HG02870 (cell line): ENCODE data around the gene CFAP107.
"Not testable (repeated sequence)": the region's sequence is repeated elsewhere in the genome, so short reads cannot be mapped to it uniquely, and the experiment has no call there.

Experiments
- ATAC-seq: cut with Tn5 transposase; IDR thresholded peaks from one replicate; pipeline ENCODE4 v1.9.1; 2021; ENCODE audit warnings: mild to moderate bottlenecking, moderate library complexity; ENCODE audit not compliant: unreplicated experiment

Gene CFAP107, protein sequence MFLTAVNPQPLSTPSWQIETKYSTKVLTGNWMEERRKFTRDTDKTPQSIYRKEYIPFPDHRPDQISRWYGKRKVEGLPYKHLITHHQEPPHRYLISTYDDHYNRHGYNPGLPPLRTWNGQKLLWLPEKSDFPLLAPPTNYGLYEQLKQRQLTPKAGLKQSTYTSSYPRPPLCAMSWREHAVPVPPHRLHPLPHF

DNA sequence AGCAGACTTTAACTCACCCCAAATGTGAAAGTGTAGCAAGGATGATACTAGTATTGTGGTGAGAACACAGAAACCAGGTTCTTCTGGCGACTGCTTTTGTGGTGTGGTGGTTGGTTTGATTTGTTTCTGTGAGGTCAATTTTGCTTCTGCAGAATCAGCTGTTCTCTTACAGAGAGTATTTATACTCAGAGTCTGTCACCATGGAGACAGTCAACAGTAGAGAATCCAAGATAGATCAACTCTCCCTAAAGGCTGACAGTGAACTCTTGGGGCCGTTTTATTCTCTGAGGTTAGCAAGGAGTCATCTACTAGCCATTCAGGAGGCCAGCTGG lies at the start of gene CFAP107:
Gene CFAP107 (plus strand): TSS at position 209 of the 332 bp plus-strand sequence. CDS start 231 bp downstream, outside the sequence.
- ATAC-seq, result no peak

DNA sequence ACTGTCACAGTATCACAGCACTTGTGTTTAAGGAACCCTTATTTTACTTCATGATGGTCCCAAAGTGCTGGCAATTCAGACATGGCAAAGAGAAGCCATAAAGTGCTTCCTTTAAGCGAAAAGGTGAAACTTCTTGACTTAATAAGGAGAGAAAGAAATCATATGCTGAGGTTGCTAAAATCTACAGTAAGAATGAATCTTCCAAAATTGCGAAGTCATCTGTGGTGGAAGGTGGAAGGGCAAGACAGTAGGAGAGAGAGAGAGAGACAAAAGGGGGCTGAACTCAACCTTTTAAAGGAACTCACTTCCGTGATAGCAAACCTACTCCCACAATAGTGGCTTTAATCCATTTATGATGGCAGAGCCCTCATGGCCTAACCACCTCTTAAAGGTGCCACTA lies 49.3 kb upstream of the CFAP107 start:
- ATAC-seq, result no peak

DNA sequence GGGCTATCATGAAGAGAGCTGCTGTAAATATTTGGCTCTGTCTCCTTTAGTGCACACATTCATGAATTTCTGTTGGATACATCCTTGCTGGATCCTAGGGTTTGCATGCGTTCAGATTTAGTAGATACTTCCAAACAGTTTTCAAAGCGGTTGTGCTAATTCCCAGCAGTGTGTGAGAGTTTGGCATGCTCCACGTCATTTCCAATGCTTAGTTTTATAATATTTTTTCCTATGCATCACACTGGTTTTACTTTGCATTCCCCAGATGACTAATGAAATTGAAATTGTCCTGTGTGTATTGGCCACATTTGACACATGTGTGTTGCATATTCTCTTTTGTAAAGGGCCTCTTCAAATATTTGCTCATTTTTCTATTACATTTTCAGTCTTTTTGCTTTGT lies 48.6 kb upstream of the CFAP107 start:
- ATAC-seq, result no peak

DNA sequence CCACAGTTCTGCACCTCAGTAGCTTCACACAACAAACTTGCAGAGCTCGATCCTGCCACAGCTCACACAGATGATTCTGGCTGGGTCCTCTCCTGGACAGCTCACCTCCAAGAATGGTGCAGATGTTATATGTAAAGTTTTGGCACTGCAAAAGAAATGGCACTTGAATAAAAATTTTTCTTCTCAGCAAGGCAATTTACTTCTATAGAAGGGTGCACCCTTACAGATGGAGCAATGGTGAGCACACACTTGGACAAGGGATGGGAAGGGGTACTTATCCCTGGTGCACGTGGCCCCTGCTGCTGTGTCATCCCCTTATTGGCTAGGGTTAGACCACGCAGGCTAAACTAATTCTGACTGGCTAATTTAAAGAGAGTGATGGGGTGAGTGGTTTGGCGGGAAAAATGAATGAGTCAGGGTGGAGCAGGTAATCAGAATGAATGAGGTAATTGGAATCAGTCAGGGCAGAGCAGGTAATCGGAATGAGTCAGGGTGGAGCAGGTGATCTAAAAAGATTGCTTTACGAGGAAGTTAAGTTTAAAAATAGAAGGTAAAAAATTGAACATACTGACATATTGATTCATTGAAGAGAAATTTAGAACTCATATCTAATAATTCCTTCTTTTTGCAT lies 42.1 kb upstream of the CFAP107 start:
- no peak for ATAC-seq

DNA sequence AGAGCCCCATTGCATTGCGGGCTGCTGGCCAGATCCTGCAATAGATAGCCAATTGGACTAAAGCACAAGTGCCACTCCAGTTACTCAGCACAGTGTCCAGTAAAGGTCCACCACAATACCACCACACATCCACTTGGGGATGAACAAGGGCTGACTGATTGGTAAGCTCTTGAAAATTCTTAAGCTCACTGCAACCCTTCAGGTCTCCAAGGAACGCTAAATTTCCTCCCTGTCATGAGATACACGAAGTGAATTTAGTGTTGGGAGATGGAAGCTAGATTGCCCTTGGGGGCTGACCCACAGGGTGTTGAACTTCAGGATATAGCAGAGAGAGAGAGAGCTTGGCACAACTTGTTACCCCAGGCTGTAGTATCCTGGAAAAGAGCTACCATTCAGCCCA lies 39.9 kb upstream of the CFAP107 start:
- no peak for ATAC-seq

DNA sequence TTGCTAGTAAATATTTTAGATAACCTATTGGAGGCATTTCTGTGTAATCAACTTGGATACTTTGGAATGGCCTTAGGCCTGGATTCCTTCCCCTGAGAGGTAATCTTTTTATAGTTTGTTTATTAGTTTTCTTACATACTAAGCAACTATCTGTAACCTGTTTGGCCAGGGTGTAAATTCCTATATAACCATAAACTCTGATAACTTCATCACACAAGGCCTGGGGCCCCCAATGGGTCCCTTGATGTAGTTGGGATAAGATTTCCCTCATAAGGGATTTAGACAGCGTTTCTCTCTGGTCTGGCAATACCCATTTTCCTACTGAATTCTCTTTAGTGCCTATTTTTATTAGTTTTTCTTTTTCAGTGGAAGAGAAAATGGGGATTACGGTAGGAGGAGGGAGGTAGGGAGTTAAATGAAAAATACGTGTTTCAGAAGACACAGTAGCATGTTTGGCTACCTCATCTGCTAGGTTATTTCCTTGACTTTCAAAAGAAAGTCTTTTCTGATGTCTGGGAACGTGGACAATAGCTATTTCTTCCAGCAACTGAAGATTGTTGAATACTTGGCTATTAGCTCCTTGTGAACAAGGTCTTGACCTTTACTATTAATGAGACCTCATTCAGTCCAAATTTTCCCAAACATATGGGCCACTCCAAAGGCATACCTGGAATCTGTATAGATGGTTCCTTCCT lies 37.5 kb upstream of the CFAP107 start:
- ATAC-seq, result no peak

DNA sequence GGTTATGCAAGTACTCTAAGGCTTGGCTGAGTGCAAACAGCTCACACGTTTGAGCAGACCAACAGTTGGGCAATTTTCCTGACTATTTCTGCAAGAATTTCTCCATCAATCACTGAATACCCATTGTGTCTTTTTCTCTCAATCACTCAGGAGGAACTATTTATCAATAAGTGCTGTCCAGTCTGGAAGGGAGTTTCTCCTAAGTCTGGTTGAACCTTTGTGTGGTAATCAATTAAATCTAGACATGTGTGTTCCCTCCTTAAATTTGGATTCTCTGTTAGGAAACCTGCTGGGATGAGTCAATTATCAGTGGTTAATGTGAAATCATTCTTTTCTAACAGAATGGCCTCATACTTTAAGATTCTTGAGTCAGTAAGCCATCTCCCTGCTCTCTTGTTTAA lies 36.9 kb upstream of the CFAP107 start:
- no peak for ATAC-seq

DNA sequence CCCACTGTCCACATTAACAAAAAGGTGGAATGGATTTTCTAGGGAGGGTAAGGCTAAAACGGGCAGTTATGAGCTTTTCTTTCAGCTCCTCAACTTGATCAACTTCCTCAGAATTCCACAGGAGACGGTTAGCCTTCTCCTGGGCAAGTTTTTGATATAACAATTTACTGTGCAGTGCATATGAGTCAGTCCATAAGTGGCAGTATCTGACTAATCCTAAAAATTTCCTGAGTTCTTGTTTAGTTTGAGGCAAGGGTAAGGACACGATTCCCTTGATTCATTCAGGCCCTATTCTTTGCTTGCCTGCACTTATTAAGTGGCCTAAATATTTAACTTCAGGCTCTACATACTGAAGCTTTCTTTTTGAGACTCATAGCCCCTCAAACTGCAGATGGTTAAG lies 36.3 kb upstream of the CFAP107 start:
- ATAC-seq, result no peak

DNA sequence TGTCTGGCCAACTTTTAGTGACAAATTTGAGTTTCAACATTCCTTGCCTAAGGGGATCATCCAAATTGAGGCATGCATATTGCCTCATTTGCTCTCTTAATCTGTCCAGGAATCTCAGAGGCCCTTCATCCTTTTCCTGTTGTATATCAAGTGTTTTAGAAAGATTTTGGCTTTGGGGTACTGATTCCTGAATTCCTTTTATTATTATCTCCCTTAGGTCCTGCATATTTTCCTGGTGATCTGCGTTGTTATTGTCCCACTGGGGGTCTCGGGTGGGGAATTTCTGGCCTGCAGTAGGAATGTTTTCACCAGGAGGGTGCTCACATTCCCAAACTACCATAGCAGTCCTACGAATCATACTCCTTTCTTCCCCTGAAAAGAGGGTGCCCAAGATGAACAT lies 34.5 kb upstream of the CFAP107 start:
- no peak for ATAC-seq

DNA sequence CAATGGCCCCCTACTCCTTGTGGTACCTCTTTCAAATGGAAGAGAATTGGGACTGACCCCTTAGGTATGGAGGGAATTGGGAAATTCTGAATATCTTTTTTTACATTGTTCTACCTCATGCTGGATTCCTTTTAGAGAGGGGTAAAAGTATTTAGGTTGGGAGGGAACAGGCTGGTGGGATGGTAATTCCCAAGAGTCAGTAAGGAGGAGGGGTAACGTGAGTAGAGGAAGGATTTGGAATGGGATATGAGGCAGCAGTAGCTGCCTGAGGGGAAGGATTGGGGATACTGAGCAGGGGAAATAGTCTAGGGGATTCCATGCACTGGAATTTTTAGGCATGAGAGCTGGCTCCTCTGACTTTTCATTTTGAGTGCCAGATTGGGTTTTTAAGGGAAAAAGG lies 33.9 kb upstream of the CFAP107 start:
- no peak for ATAC-seq

DNA sequence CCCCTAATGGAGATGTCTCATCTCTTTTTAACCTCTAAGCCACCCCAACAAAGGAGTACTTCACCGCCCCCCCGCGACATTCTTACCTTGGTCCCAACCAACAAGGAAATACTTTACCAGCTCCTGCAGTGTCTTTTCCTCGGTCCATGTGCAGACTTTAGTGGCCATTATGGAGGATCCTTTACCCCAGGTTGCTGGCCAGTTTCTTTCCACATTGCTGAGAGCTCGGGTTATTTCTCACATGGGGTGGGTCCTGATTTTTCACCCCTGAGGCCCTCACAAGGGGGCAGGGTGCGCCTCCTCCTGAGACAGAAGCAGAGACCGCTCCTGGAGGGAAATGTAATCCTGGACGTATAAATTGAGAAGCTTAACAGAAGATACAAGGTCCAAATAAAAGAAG lies 33.1 kb upstream of the CFAP107 start:
- no peak for ATAC-seq

DNA sequence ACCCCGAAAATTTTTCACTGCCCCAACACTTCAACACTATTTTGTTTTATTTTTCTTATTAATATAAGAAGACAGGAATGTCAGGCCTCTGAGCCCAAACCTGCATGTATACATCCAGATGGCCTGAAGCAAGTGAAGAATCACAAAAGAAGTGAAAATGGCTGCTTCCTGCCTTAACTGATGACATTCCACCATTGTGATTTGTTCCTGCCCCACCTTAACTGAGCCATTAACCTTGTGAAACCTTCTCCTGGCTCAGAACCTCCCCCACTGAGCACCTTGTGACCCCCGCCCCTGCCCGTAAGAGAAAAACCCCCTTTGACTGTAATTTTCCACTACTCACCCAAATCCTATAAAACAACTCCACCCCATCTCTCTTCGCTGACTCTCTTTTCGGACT lies 32.3 kb upstream of the CFAP107 start:
- not testable (repeated sequence) for ATAC-seq

DNA sequence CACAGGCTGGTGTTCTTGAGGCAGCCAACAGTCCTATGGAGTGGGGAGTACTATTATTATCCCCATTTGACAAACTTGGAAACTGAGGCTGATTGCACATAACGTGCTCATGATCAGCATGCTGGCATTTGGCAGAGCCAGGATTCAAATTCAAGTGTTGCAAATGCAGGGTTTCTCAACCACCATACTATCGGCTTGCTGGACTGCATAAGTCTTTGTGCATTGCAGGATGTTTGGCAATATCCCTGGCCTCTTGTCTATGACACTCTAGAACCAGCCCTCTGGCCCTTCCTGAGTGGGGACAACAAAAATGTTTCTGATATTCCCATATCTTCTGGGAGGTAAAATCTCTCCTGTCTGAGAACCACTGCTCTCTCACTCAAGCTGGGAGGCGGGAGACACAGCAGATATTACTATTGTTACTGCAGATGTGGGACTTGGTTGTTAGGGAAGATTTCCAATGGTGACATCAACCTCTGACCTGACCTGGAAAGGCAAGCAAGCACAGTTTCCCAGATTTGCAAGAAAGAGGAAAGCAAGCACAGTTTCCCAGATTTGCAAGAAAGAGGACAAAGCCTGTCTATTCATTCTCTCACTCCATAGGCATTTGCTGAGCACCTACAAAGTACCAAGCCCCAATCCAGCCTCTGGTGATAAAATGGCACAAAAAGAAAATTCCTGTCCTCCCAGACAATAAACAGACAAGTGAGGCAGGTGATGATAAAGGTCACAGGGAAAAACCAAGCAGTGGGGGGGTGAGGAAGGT lies 31.1 kb upstream of the CFAP107 start:
- ATAC-seq, result no peak

DNA sequence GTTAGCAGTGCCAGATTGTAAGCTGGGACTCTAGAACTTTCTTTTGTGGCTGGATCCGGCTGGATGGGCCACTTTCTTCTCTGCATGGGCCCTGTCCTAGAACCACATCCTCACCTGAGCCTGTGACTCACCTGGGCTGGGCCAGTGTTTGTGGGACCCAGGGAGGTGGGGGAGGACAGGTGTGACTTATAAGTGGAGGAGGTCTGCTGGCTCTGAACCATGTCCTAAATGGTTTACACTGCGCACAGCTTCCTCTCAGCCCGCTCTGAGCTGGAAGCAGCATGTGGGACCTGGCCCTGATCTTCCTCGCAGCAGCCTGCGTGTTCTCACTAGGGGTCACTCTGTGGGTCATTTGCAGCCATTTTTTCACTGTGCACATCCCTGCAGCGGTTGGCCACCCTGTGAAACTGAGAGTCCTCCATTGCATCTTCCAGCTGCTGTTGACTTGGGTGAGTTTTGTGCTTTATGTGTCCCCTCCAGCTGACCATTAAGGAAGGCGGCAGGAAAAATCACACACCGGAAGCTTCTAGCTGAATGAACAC lies 30.0 kb upstream of the CFAP107 start, which contains the start of gene AADACL3:
Gene AADACL3 (plus strand): TSS at position 215 of the 542 bp plus-strand sequence. CDS start 67 bp downstream, at position 282.
- no peak for ATAC-seq

DNA sequence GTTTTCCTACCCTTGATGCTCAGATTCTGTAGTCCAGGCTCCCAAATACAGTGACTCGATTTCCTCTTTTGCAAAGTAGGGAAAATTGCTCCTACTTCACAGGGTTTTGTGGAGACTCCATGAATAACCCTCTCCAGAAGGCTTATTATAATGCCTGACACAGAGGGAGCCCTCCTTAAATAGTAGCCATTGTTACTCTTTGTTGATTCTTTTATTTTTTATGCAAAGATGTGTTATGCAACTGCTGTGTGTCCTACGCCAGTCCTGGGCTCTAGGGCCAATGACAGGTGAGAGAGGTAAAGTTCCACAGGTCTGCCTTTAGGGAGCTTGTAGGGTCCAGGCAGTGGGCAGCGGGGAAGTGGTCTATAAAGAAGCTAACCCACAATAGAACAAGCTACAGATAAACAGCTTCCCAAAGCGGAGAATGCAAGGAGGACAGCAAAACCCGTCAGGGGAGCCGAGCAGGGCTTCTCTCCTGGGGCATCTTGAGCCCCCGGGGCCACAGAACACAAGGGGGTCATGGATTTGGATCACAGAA lies 28.6 kb upstream of the CFAP107 start:
- no peak for ATAC-seq

DNA sequence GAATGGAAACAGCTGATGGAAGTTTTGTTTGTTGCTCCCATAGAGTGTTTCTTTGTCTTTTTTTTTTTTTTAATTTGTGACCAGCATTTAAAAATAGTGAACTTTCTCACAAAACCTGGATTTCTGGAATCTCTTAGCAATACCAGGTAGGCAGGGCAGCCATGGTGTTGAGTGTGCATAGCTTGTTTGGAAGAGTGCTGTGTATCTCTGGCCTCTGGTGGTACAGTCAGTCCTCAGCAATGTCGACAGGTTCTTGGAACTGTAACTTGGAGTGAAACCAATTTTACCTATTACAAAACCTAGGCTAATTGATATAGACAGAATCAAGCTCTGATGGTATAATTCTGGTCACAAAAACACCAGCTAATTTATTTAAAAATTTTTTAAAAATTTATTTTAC lies 23.4 kb upstream of the CFAP107 start:
- no peak for ATAC-seq

DNA sequence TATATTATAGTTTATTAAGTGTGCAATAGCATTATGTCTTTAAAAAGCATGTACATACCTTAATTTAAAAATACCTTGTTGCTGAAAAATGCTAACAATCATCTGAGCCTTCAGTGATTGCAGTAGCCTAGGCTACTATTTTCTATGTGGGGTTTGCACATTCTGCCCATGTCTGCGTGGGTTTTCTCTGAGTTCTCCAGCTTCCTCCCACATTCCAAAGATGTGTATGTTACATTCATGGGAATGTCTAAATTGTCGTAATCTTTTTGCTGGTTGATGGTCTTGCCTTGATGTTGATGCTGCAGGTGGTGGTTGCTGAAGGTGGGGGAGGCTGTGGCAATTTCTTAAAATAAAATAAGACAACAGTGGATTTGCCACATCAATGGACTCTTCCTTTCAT lies 17.6 kb upstream of the CFAP107 start:
- ATAC-seq, result no peak

DNA sequence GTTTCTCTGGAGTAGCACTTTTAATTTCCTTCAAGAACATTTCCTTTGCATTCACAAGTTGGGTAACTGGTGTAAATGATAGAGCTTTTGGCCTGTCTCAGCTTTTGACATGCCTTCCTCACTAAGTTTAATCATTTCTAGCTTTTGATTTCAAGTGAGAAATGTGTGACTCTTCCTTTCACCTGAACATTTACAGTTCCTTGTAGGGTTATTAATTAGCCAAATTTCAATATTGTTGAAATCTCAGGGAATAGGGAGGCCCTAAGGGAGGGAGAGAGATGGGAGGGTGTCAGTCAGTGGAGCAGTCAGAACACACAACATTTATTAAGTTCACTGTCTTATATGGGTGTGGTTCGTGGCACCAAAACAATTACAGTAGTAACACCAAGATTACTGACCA lies 15.8 kb upstream of the CFAP107 start:
- no peak for ATAC-seq

DNA sequence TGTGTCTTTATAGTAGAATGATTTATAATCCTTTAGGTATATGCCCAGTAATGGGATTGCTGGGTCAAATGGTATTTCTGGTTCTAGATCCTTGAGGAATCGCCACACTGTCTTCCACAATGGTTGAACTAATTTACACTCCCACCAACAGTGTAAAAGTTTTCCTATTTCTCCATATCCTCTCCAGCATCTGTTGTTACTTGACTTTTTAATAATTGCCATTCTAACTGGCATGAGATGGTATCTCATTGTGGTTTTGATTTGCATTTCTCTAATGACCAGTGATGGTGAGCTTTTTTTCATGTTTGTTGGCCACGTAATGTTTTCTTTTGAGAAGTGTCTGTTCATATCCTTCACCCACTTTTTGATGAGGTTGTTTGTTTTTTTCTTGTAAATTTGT lies 14.9 kb upstream of the CFAP107 start:
- not testable (repeated sequence) for ATAC-seq

DNA sequence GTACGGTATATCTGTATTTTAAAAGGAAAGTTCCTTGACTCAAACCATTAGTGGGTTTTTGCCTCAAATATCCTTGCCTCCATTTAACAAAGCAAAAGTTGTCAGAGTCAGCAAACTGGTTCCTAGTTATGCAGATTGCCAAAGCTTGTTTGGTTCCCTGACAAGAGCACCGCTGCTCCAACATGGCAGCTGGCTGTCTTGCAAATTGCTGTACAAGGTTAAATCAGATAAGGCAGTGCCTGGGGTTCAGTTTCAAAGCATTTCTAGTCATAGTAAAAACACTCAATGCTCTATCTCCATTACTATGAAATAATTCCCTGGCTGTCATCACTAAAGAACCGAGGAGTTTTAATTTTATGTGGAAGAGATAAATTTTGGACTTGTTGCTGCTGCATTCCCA lies 11.3 kb upstream of the CFAP107 start:
- no peak for ATAC-seq

DNA sequence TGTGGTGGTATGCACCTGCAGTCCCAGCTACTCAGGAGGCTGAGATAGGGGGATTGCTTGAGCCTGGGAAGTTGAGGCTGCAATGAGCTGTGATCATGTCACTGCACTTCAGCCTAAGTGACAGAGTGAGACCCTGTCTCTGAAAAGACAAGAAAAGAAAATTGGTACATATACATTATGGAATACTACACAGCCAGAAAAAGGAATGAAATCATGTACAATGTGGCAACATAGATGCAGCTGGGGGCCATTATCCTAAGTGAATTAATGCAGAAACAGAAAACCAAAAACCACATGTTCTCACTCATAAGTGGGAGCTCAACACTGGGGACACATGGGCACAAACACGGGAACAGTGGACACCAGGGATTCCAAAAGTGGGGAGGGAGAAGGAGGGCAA lies 7.1 kb upstream of the CFAP107 start:
- no peak for ATAC-seq
